ENCODE results near the gene RNF166.

Gene RNF166

DNA sequence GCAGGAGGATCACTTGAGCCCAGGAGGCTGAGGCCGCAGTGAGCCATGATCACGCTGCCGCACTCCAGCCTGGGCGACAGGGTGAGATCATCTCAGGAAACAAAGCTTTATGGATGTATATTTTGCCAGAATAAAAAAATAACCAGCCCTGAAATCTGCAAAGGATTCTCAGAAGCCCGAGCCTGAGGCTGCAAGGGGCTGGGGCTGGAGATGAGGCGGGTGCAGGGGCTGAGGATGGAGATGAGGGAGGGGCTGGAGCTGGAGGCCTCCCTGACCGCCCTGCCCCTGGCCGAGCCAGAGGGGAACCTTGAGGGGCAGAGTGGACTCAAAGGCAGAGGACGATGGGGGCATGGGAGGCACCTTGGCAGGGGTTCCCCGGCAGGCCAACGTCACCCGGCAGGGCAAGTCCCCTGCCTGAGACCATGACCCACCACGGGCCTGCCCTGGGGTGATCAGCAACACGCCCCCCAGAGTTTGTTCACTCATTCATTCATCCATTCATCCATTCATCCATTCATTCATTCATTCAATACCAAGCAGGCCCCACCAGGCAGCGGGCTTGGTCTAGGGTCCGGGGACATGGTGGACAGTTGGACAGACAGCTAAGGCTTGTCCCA lies 46.3 kb upstream of the RNF166 start:
- H3K9ac ChIP-seq (ENCODE audit: low read length) = no peak overlapping the region
- no peak overlapping the region for H3K4me3 ChIP-seq (ENCODE audit: low read length)
- no peak overlapping the region for H3K4ac ChIP-seq (ENCODE audit: low read depth, low read length)
- H3K23ac ChIP-seq (ENCODE audit: low read length) = no peak overlapping the region
- H3K79me1 ChIP-seq (ENCODE audit: low read length) = no peaks in the 10 kb centered on the region
- no peak for DNase-seq
- H4K5ac ChIP-seq (ENCODE audit: low read length) = no peak overlapping the region
- H3K18ac ChIP-seq (ENCODE audit: low read length) = no peak overlapping the region
- no peak overlapping the region for H3K56ac ChIP-seq (ENCODE audit: low read length)
- H2AK5ac ChIP-seq (ENCODE audit: low read length) = no peak overlapping the region
- no CpG with 5 or more reads among the region's 16 CpGs for WGBS (ENCODE audit: extremely low coverage, insufficient coverage, low lambda C conversion rate)
- H3K36me3 ChIP-seq (ENCODE audit: control insufficient read depth, insufficient read depth, low read length) = no peaks in the 10 kb centered on the region
- H2BK120ac ChIP-seq (ENCODE audit: low read depth, low read length) = no peak overlapping the region
- H3K4me1 ChIP-seq (ENCODE audit: control insufficient read depth, low read depth, low read length) = no peaks in the 10 kb centered on the region
- H2BK5ac ChIP-seq (ENCODE audit: low read length) = no peak overlapping the region
- H2BK15ac ChIP-seq (replicated peaks; ENCODE audit: low read depth) = no peak overlapping the region
- no peaks in the 10 kb centered on the region for H3K79me2 ChIP-seq (ENCODE audit: control insufficient read depth, insufficient read depth, low read length)
- no peaks in the 10 kb centered on the region for H3K27me3 ChIP-seq (ENCODE audit: insufficient read depth, low read length, poor library complexity)
- H4K8ac ChIP-seq (ENCODE audit: low read depth, low read length) = no peak overlapping the region
- H3K27ac ChIP-seq (ENCODE audit: low read depth, low read length) = no peak overlapping the region
- H3K4me2 ChIP-seq (ENCODE audit: low read length) = no peak overlapping the region

DNA sequence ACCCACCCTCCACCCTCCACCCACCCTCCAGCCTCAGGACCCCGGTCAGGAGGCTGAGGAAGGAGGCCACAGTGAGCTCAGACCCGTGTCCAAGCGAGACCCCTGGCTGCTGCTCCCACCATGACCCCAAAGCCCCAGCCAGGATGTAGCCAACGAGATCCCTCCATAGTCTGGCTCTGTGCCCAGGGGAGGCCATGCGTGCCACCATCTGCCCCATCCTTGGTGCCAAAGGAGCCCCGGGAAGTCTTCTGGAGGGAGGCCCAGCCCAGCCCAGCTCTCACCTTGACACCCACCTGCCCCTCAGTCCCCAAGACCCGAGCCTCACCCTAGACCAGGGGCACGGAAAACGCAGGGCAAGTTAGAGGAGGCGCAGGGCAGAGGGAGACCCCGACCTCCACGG lies 44.6 kb upstream of the RNF166 start:
- Histone ChIP-seq H3K4me2 (ENCODE audit: low read length) (no peak overlapping the region), H3K4me1 (ENCODE audit: control insufficient read depth, low read depth, low read length) (no peaks in the 10 kb centered on the region), H3K27me3 (ENCODE audit: insufficient read depth, low read length, poor library complexity) (no peaks in the 10 kb centered on the region), H3K4me3 (ENCODE audit: low read length) (no peak overlapping the region), H3K18ac (ENCODE audit: low read length) (no peak overlapping the region), H4K5ac (ENCODE audit: low read length) (no peak overlapping the region), H3K23ac (ENCODE audit: low read length) (no peak overlapping the region), H2AK5ac (ENCODE audit: low read length) (no peak overlapping the region), H3K9ac (ENCODE audit: low read length) (no peak overlapping the region), H3K4ac (ENCODE audit: low read depth, low read length) (no peak overlapping the region), H2BK120ac (ENCODE audit: low read depth, low read length) (no peak overlapping the region), H3K36me3 (ENCODE audit: control insufficient read depth, insufficient read depth, low read length) (no peaks in the 10 kb centered on the region), H3K27ac (ENCODE audit: low read depth, low read length) (no peak overlapping the region), H3K79me2 (ENCODE audit: control insufficient read depth, insufficient read depth, low read length) (no peaks in the 10 kb centered on the region), H4K8ac (ENCODE audit: low read depth, low read length) (no peak overlapping the region), H3K56ac (ENCODE audit: low read length) (no peak overlapping the region), H2BK15ac (replicated peaks; ENCODE audit: low read depth) (no peak overlapping the region), H3K79me1 (ENCODE audit: low read length) (no peaks in the 10 kb centered on the region), H2BK5ac (ENCODE audit: low read length) (no peak overlapping the region)
- WGBS (ENCODE audit: extremely low coverage, insufficient coverage, low lambda C conversion rate) = no CpG with 5 or more reads among the region's 12 CpGs
- no peak for DNase-seq

DNA sequence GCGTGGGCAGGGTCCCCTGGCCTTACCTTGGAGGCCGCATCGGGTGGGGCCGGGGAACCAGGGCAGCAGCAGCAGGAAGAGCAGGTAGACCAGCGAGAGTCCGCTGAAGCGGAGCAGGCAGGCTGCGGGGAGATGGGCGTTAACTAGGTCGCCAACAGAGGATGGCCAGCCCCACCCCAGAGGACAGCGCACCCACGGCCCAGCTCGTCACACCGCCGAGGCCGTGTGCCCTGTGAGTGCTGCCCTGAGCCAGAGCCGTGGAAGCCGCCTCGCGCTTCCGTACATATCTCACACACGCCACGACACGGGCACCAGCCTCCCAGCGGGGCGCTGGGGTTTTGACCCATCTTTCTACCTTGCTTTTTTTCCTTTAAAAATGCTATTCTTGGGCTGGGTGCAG lies 43.1 kb upstream of the RNF166 start:
- Histone ChIP-seq H3K56ac (ENCODE audit: low read length) (no peak overlapping the region), H3K27ac (ENCODE audit: low read depth, low read length) (no peak overlapping the region), H4K8ac (ENCODE audit: low read depth, low read length) (no peak overlapping the region), H3K79me2 (ENCODE audit: control insufficient read depth, insufficient read depth, low read length) (no peaks in the 10 kb centered on the region), H3K4ac (ENCODE audit: low read depth, low read length) (no peak overlapping the region), H3K9ac (ENCODE audit: low read length) (no peak overlapping the region), H2AK5ac (ENCODE audit: low read length) (no peak overlapping the region), H3K4me2 (ENCODE audit: low read length) (no peak overlapping the region), H3K36me3 (ENCODE audit: control insufficient read depth, insufficient read depth, low read length) (no peaks in the 10 kb centered on the region), H4K5ac (ENCODE audit: low read length) (no peak overlapping the region), H3K4me1 (ENCODE audit: control insufficient read depth, low read depth, low read length) (no peaks in the 10 kb centered on the region), H2BK15ac (replicated peaks; ENCODE audit: low read depth) (no peak overlapping the region), H3K23ac (ENCODE audit: low read length) (no peak overlapping the region), H3K18ac (ENCODE audit: low read length) (no peak overlapping the region), H2BK5ac (ENCODE audit: low read length) (no peak overlapping the region), H3K27me3 (ENCODE audit: insufficient read depth, low read length, poor library complexity) (no peaks in the 10 kb centered on the region), H3K4me3 (ENCODE audit: low read length) (no peak overlapping the region), H2BK120ac (ENCODE audit: low read depth, low read length) (no peak overlapping the region), H3K79me1 (ENCODE audit: low read length) (no peaks in the 10 kb centered on the region)
- no peak for DNase-seq
- WGBS (ENCODE audit: extremely low coverage, insufficient coverage, low lambda C conversion rate) = no CpG with 5 or more reads among the region's 26 CpGs

GRCh38 chr16:88748364-88748763 lies 42.2 kb upstream of the RNF166 start:
- Histone ChIP-seq H2BK5ac (ENCODE audit: low read length) (no peak overlapping the region), H3K56ac (ENCODE audit: low read length) (no peak overlapping the region), H3K4me2 (ENCODE audit: low read length) (no peak overlapping the region), H3K4me1 (ENCODE audit: control insufficient read depth, low read depth, low read length) (no peaks in the 10 kb centered on the region), H3K36me3 (ENCODE audit: control insufficient read depth, insufficient read depth, low read length) (no peaks in the 10 kb centered on the region), H3K27me3 (ENCODE audit: insufficient read depth, low read length, poor library complexity) (no peaks in the 10 kb centered on the region), H4K5ac (ENCODE audit: low read length) (no peak overlapping the region), H3K27ac (ENCODE audit: low read depth, low read length) (no peak overlapping the region), H2BK120ac (ENCODE audit: low read depth, low read length) (no peak overlapping the region), H2AK5ac (ENCODE audit: low read length) (no peak overlapping the region), H3K18ac (ENCODE audit: low read length) (no peak overlapping the region), H3K79me1 (ENCODE audit: low read length) (no peaks in the 10 kb centered on the region), H3K4ac (ENCODE audit: low read depth, low read length) (no peak overlapping the region), H2BK15ac (replicated peaks; ENCODE audit: low read depth) (no peak overlapping the region), H3K4me3 (ENCODE audit: low read length) (no peak overlapping the region), H3K9ac (ENCODE audit: low read length) (no peak overlapping the region), H3K79me2 (ENCODE audit: control insufficient read depth, insufficient read depth, low read length) (no peaks in the 10 kb centered on the region), H4K8ac (ENCODE audit: low read depth, low read length) (no peak overlapping the region), H3K23ac (ENCODE audit: low read length) (no peak overlapping the region)
- DNase-seq = no peak
- no CpG with 5 or more reads among the region's 12 CpGs for WGBS (ENCODE audit: extremely low coverage, insufficient coverage, low lambda C conversion rate)

DNA sequence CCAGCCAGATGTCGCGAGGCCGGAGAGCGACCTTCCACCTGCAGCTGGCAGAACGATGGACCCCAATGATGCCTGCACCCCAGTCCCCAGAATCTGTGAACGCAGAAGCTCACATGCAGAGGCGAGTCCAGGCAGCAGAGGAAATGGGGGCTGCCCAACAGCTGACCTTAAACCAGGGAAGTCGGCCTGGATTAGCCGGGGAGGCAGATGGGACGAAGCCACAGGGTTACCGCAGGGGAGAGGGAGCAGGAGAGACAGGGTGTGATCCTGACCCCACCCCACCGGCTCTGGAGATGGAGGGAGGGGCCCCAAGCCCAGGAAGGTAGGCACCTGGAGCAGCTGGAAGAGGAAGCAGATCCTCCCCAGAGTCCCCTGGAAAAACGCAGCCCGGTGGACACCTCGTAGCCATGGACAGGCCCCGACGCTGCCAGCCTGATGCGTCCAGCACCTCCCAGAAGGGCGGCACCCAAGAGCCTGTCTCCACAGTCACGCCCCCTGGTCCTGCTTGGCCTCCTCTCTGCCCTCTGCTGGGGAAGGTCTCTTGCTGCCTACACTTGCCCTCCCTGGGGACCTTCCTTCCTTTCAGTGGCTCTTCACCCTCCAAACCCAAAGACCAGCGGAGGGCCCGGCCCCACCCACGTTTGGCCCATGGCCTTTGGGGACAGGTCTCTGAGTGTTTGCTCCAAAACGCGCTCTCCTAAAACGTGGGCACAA lies 41.5 kb upstream of the RNF166 start:
- Histone ChIP-seq H3K4me3 (ENCODE audit: low read length) (no peak overlapping the region), H3K4me1 (ENCODE audit: control insufficient read depth, low read depth, low read length) (no peaks in the 10 kb centered on the region), H3K9ac (ENCODE audit: low read length) (no peak overlapping the region), H3K36me3 (ENCODE audit: control insufficient read depth, insufficient read depth, low read length) (no peaks in the 10 kb centered on the region), H3K27ac (ENCODE audit: low read depth, low read length) (no peak overlapping the region), H3K23ac (ENCODE audit: low read length) (no peak overlapping the region), H2BK15ac (replicated peaks; ENCODE audit: low read depth) (no peak overlapping the region), H3K4ac (ENCODE audit: low read depth, low read length) (no peak overlapping the region), H3K18ac (ENCODE audit: low read length) (no peak overlapping the region), H3K79me1 (ENCODE audit: low read length) (no peaks in the 10 kb centered on the region), H2BK5ac (ENCODE audit: low read length) (no peak overlapping the region), H4K5ac (ENCODE audit: low read length) (no peak overlapping the region), H3K56ac (ENCODE audit: low read length) (no peak overlapping the region), H3K4me2 (ENCODE audit: low read length) (no peak overlapping the region), H2AK5ac (ENCODE audit: low read length) (no peak overlapping the region), H3K27me3 (ENCODE audit: insufficient read depth, low read length, poor library complexity) (no peaks in the 10 kb centered on the region), H3K79me2 (ENCODE audit: control insufficient read depth, insufficient read depth, low read length) (no peaks in the 10 kb centered on the region), H4K8ac (ENCODE audit: low read depth, low read length) (no peak overlapping the region), H2BK120ac (ENCODE audit: low read depth, low read length) (no peak overlapping the region)
- peak; percentile 86 for DNase-seq
- WGBS (ENCODE audit: extremely low coverage, insufficient coverage, low lambda C conversion rate) = no CpG with 5 or more reads among the region's 26 CpGs

- WGBS (ENCODE audit: extremely low coverage, insufficient coverage, low lambda C conversion rate) = no CpG with 5 or more reads among the region's 17 CpGs
- no peaks in the 10 kb centered on the region for H3K27me3 ChIP-seq (ENCODE audit: insufficient read depth, low read length, poor library complexity)
- H2BK120ac ChIP-seq (ENCODE audit: low read depth, low read length) = no peak overlapping the region
Observed at GRCh38 chr16:88746506-88746905, 40.3 kb upstream of the RNF166 start.

More at GRCh38 chr16:88746506-88746905, 40.3 kb upstream of the RNF166 start:
- Histone ChIP-seq H3K4me1 (ENCODE audit: control insufficient read depth, low read depth, low read length) (no peaks in the 10 kb centered on the region), H3K56ac (ENCODE audit: low read length) (no peak overlapping the region), H3K9ac (ENCODE audit: low read length) (no peak overlapping the region), H4K8ac (ENCODE audit: low read depth, low read length) (no peak overlapping the region), H3K4me3 (ENCODE audit: low read length) (no peak overlapping the region), H3K27ac (ENCODE audit: low read depth, low read length) (no peak overlapping the region), H2AK5ac (ENCODE audit: low read length) (no peak overlapping the region), H3K4me2 (ENCODE audit: low read length) (no peak overlapping the region), H3K79me1 (ENCODE audit: low read length) (no peaks in the 10 kb centered on the region), H3K79me2 (ENCODE audit: control insufficient read depth, insufficient read depth, low read length) (no peaks in the 10 kb centered on the region), H3K4ac (ENCODE audit: low read depth, low read length) (no peak overlapping the region), H3K18ac (ENCODE audit: low read length) (no peak overlapping the region), H4K5ac (ENCODE audit: low read length) (no peak overlapping the region), H3K36me3 (ENCODE audit: control insufficient read depth, insufficient read depth, low read length) (no peaks in the 10 kb centered on the region), H3K23ac (ENCODE audit: low read length) (no peak overlapping the region), H2BK5ac (ENCODE audit: low read length) (no peak overlapping the region), H2BK15ac (replicated peaks; ENCODE audit: low read depth) (no peak overlapping the region)
- DNase-seq = no peak
